Activated CD4-positive, alpha-beta T cell treated with anti-CD3 and anti-CD28 coated beads for 36 hours (primary cell): ENCODE measurements around the gene NMB. TPM values are rescaled to one million over a fixed set of nuclear protein-coding genes. Genes with fewer than 3 reads are reported as not detected.

Source experiments
- ATAC-seq: fragments of 200-7000 bp; cut with Tn5 transposase; one replicate; pipeline ENCODE4 v1.10.0; 2021; ENCODE audit warnings: mild to moderate bottlenecking, moderate library complexity
- CTCF ChIA-PET: fragments of 350-600 bp; sonication (Branson Sonifier 250); formaldehyde crosslinking; loops from one replicate; lab custom pipeline; 2021; ENCODE audit warnings: antibody characterized with exemption; lab: Charles Lee
- POLR2A ChIA-PET: fragments of 350-600 bp; sonication (Branson Sonifier 250); formaldehyde crosslinking; loops from one replicate; lab custom pipeline; 2021; ENCODE audit warnings: antibody characterized with exemption, inconsistent platforms; lab: Charles Lee
- DNase-seq: peaks from one replicate; pipeline ENCODE4 v3.0.0-alpha.2; 2020
- H3K27ac Mint-ChIP-seq: one replicate; pipeline ENCODE4 v1.8.0; 2021; ENCODE audit warnings: mixed read lengths
- H3K27me3 Mint-ChIP-seq: one replicate; pipeline ENCODE4 v1.8.0; 2021; ENCODE audit warnings: mixed read lengths
- H3K36me3 Mint-ChIP-seq: one replicate; pipeline ENCODE4 v1.8.0; 2021; ENCODE audit warnings: low read depth, mixed read lengths
- H3K4me1 Mint-ChIP-seq: one replicate; pipeline ENCODE4 v1.8.0; 2021; ENCODE audit warnings: mixed read lengths
- H3K4me3 Mint-ChIP-seq: one replicate; pipeline ENCODE4 v1.8.0; 2021; ENCODE audit warnings: mild to moderate bottlenecking, moderate library complexity, mixed read lengths
- H3K9me3 Mint-ChIP-seq: one replicate; pipeline ENCODE4 v1.8.0; 2021; ENCODE audit warnings: low read depth, mixed read lengths
- intact Hi-C, 2 experiments: fragments of 100-400 bp; cut with DNase I in 1 of 2; cut with micrococcal nuclease in 1 of 2; formaldehyde crosslinking; loops; one replicate each; pipeline versions ENCODE4 v1.14.2 to v1.15.1; 2022 to 2024; cut with DNase I, micrococcal nuclease
- total RNA-seq, 2 experiments: library from RNA; stranded (reverse); gene quantifications; one replicate each; pipeline ENCODE4 v1.2.3, GENCODE V29; 2021

Gene NMB
- total RNA-seq, 2 experiments from 2014 or later = 2.7 to 4.0 TPM

DNA sequence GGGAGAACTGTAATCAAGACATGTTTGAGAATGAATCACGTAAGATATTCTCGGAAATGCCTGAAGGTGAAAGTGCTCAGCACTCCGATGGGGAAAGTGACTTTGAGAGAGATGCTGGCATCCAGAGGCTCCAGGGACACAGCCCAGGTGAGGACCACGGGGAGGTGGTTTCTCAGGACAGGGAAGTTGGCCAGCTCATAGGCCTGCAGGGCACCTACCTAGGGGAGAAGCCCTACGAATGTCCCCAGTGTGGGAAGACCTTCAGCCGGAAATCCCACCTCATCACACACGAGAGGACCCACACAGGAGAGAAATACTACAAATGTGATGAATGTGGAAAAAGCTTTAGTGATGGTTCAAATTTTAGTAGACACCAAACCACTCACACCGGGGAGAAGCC lies 37.4 kb downstream of the NMB start:
- DNase-seq (no peak), ATAC-seq (no peak)
- Mint-ChIP-seq H3K27me3 (no peaks in the 10 kb centered on the region), H3K36me3 (peaks cover 49% of the 10 kb centered on the region), H3K4me3 (no peak overlapping the region), H3K9me3 (peaks cover 26% of the 10 kb centered on the region), H3K4me1 (peaks cover 3% of the 10 kb centered on the region), H3K27ac (no peak overlapping the region)
- ChIA-PET POLR2A (no interaction called here), CTCF (interaction anchor here (1.7 kb wide), 1 partner anchor 15 kb away, joined by 5 read pairs; no protein-coding TSS in a partner anchor)
- intact Hi-C loops = no loop called here

DNA sequence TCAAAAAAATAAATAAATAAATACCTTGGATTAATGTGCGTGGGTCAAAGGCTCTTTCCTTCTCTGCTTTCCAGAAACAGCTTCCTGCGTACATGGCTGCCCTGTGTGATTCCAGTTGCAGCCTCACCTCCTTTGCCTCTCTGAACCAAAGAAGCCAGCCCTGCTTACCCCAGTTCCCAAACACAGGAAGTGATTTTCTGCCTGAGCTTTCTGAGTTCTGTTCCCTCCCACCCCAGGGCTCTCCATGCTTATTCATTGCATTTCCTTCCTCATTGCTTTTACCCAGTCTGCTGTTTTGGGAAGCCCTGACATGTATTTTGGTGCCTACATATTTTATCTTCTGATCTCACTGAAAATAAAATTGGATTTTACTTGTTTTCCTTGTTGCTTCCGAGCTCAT lies 41.8 kb downstream of the NMB start:
- POLR2A ChIA-PET = interaction anchor here (0.9 kb wide), 1 partner anchor 92 kb away, joined by 3 read pairs; no protein-coding TSS in a partner anchor

DNA sequence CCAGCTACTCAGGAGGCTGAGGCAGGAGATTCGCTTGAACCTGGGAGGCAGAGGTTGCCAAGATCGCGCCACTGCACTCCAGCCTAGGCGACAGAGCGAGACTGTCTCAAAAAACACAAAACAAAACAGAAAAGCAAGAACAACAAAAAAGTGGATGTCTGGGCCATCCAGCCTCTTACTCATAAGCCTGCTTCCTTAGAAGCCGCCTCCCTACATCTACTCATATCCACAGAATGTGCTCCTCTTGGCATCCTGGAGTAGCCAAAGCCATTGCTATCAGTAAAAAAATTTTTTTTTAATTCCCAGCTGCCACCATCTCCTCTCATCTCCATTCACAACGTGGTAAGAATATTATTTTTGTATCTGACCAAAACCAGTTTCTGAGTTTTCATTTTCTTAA lies 46.4 kb downstream of the NMB start:
- no peak for DNase-seq
- Mint-ChIP-seq H3K27me3 (no peaks in the 10 kb centered on the region), H3K27ac (no peak overlapping the region), H3K4me3 (no peak overlapping the region), H3K4me1 (peaks cover 7% of the 10 kb centered on the region), H3K36me3 (peaks cover 9% of the 10 kb centered on the region), H3K9me3 (no peaks in the 10 kb centered on the region)
- no peak for ATAC-seq
- POLR2A ChIA-PET = no interaction called here
- CTCF ChIA-PET = interaction anchor here (0.6 to 0.7 kb wide), 2 partner anchors 21 to 179 kb away, joined by 3 read pairs; no protein-coding TSS in a partner anchor
- intact Hi-C loops = no loop called here

More for the DNA sequence above, 41.8 kb downstream of the NMB start:
- Mint-ChIP-seq H3K27ac (no peak overlapping the region), H3K36me3 (peaks cover 25% of the 10 kb centered on the region), H3K9me3 (peaks cover 17% of the 10 kb centered on the region), H3K27me3 (no peaks in the 10 kb centered on the region), H3K4me3 (no peak overlapping the region), H3K4me1 (peaks cover 4% of the 10 kb centered on the region)
- intact Hi-C loops = no loop called here
- DNase-seq (no peak), ATAC-seq (no peak)
- CTCF ChIA-PET = interaction anchor here (0.7 to 0.8 kb wide), 3 partner anchors 45 to 420 kb away, joined by 3 to 4 read pairs (median 3); no protein-coding TSS in a partner anchor

DNA sequence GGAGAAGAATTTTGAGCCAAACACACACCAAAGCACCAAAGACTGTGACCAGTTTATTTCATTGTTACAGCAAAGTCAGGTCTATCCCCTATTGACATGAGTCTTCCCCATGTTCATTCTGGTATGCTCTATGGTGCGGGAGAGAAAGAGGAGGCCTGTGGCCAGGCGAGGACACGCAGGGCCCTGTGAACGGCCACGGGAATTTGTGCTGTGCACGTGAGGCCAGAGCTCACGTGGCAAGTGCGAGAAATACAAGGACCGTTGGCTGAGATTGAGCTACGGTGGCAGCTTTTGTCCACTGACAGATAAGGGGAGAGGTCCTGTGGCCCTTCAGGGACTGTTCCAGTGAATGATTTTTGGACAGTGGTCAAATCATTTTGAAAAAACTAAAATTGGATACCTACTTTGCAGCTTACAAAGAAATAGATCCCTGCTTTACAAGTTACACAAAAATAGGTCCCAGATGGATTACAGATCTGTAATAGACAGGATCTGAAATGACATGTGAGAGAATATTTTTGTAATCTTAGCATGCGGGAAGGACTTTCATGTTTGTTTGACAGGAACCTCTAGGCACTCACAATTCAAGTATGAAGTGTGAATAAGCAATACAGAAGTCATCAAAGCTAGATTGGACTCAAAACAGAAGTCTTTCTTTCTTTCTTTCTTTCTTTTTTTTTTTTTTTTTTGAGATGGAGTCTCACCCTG lies 48.0 kb downstream of the NMB start:
- intact Hi-C loops = no loop called here
- Mint-ChIP-seq H3K4me1 (peaks cover 13% of the 10 kb centered on the region), H3K4me3 (no peak overlapping the region), H3K27me3 (no peaks in the 10 kb centered on the region), H3K9me3 (no peaks in the 10 kb centered on the region), H3K27ac (no peak overlapping the region), H3K36me3 (peaks cover 17% of the 10 kb centered on the region)
- ChIA-PET POLR2A (interaction anchor here (0.6 kb wide), 1 partner anchor 9 kb away, joined by 4 read pairs; no protein-coding TSS in a partner anchor), CTCF (interaction anchor here (0.6 kb wide), 1 partner anchor 242 kb away, joined by 4 read pairs; no protein-coding TSS in a partner anchor)
- ATAC-seq (peak; percentile 36), DNase-seq (no peak)

DNA sequence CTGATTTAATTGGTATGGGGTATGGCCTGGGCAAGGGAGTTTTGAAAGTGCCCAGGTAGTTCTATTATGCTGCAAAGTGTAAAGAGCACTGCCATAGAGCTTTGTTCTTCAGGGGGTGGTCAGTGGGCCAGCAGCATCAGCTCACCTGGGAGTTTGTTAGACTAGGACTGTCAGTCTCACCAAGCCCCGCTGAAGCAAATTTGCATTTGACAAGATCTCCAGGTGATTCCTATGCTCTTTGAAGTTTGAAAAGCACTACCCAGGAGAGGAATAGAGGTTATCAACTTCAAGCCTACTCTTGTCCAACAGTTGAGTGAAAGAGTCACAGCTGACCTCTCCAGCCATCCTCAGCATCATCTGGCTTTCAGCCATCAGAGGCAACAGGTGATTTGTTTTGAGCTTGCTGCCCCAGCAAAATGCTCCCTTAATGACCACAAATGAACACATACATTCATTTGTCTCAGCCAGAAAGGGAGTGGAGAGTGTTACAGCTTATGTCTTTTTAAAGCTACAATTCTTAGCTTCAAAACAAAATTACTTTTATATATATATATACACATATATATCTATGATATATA lies 49.2 kb downstream of the NMB start:
- Mint-ChIP-seq H3K4me3 (no peak overlapping the region), H3K27ac (no peak overlapping the region), H3K9me3 (no peaks in the 10 kb centered on the region), H3K36me3 (peaks cover 21% of the 10 kb centered on the region), H3K27me3 (no peaks in the 10 kb centered on the region), H3K4me1 (peaks cover 23% of the 10 kb centered on the region)
- intact Hi-C loops = no loop called here
- DNase-seq = no peak
- ATAC-seq = no peak
- ChIA-PET POLR2A (no interaction called here), CTCF (interaction anchor here (1.4 kb wide), 1 partner anchor 9 kb away, joined by 10 read pairs; no protein-coding TSS in a partner anchor)

DNA sequence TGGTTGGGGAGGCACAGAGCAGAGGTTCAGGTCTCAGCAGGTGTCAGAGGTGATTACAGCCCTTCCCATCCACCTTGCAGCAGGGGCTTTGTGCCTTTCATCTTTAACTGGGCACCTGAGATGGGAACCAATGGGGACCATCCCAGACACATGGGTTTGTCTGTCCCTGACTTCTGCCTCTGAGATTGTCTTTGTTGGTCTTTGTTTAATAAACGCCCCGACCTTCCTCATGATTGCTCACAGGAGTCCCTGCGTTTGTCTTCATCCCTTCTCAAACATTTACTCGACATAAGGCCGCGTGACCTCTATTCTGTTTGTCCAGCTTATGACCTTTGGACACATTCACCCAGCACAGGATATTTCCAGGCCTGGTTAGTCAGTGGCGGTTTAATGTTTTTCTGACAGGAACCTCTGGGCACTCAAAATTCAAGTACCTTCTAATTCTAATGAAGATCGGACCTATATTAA lies 51.3 kb downstream of the NMB start:
- POLR2A ChIA-PET = interaction anchor here (0.6 kb wide), 1 partner anchor 385 kb away, joined by 3 read pairs; no protein-coding TSS in a partner anchor
- H3K27ac Mint-ChIP-seq = no peak overlapping the region

DNA sequence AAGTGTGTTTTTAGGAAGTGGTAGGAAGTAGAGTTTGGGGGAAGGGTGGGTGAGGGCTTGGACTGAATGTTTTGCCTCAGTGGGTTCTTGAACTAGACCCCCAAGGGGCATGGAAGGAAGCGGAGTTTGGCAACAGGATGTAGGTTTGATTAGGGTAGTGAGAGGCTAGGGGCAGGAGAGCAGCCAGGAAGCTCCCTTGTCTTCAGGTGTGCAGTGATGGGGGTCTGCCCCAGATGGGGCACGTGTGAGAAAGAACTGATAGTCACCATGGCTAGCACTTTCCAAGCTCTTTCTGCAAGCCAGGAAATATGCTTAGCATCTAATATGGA lies 52.5 kb downstream of the NMB start:
- intact Hi-C loops = no loop called here
- DNase-seq = no peak
- Mint-ChIP-seq H3K27ac (peak overlapping the region; percentile 93), H3K36me3 (peaks cover 21% of the 10 kb centered on the region), H3K4me1 (peaks cover 41% of the 10 kb centered on the region), H3K4me3 (peak overlapping the region; percentile 52), H3K27me3 (no peaks in the 10 kb centered on the region), H3K9me3 (no peaks in the 10 kb centered on the region)
- CTCF ChIA-PET = interaction anchor here (0.7 to 2.1 kb wide), 4 partner anchors 10 to 241 kb away, joined by 3 to 5 read pairs (median 3); no protein-coding TSS in a partner anchor
- POLR2A ChIA-PET = interaction anchor here (0.6 to 0.9 kb wide), 2 partner anchors 49 to 53 kb away, joined by 3 to 4 read pairs; partner anchors contain the start of gene WDR73
- ATAC-seq = no peak

More for the DNA sequence above, 51.3 kb downstream of the NMB start:
- peaks cover 39% of the 10 kb centered on the region for H3K4me1 Mint-ChIP-seq
- intact Hi-C loops = no loop called here
- no peaks in the 10 kb centered on the region for H3K27me3 Mint-ChIP-seq
- CTCF ChIA-PET = interaction anchor here (0.7 to 2.1 kb wide), 2 partner anchors 19 to 120 kb away, joined by 3 to 5 read pairs; no protein-coding TSS in a partner anchor
- DNase-seq (no peak), ATAC-seq (no peak)
- no peak overlapping the region for H3K4me3 Mint-ChIP-seq
- no peaks in the 10 kb centered on the region for H3K9me3 Mint-ChIP-seq
- peaks cover 21% of the 10 kb centered on the region for H3K36me3 Mint-ChIP-seq

Other genes starting within 250 kb of the NMB start
- gene ZSCAN2, start 57.2 kb downstream of the NMB start, total RNA-seq = 1 to 10 TPM; 5.1 to 5.4 TPM
- gene WDR73, start 3.9 kb downstream of the NMB start, total RNA-seq = 10 to 100 TPM; 12.4 to 13.3 TPM
- 100 to 1,000 TPM in 1 of 2 experiments, 10 to 100 TPM in 1; 66.6 to 111 TPM for gene SEC11A, start 57.9 kb upstream of the NMB start, total RNA-seq
- gene ZNF592, start 90.4 kb upstream of the NMB start, total RNA-seq = 10 to 100 TPM; 25.5 to 30.8 TPM
- gene ALPK3, start 159.2 kb upstream of the NMB start, total RNA-seq = under 1 TPM; 0.05 TPM
- not detected for gene SLC28A1, start 226.5 kb upstream of the NMB start, total RNA-seq